K562 (cell line): ENCODE data around the gene ABHD8. TPM values are rescaled to one million over a fixed set of nuclear protein-coding genes. Genes with fewer than 3 reads are reported as not detected.

ENCODE experiments used
- ATAC-seq: fragments of 200-7000 bp; cut with Tn5 transposase; 3 replicates; pipeline ENCODE4 v1.9.1; 2020; ENCODE audit warnings: moderate library complexity
- BruUV-seq: library from RNA; stranded (reverse); fragments of 400-500 nt; replicated peaks from 2 replicates; lab custom pipeline; 2021; lab: Mats Ljungman, UMichigan
- CTCF ChIA-PET: fragments of 300-600 bp; formaldehyde crosslinking; extraction: SDS; loops from one replicate; lab custom pipeline; 2021; ENCODE audit warnings: low intra/inter-chr PET ratio; lab: Yijun Ruan, JAX
- POLR2A ChIA-PET: fragments of 300-600, 350-650 bp; sonication (Branson Sonifier 250); formaldehyde crosslinking; extraction: SDS; loops from one replicate; lab custom pipeline; 2021; ENCODE audit warnings: antibody characterized with exemption, inconsistent platforms; lab: Yijun Ruan, JAX
- DNase-seq, 4 experiments: peaks; one replicate each; pipeline versions ENCODE4 v3.0.0 to v3.0.0-alpha.2; 2011 to 2018; ENCODE audit warnings: low spot score in 3 of 4, mixed read lengths in 3 of 4; ENCODE audit errors: extremely low read depth in 1 of 4
- FAIRE-seq: peaks from 2 replicates; lab custom pipeline; 2011; peaks lifted over from hg19 to GRCh38; lab: Jason Lieb, UNC
- H2AFZ ChIP-seq: 2 replicates; pipeline ENCODE4 v1.6.0; 2011; ENCODE audit warnings: low read depth, low read length, control low read depth, inconsistent platforms
- H3K27ac ChIP-seq: fragments of 200-600 bp; 3 replicates; pipeline ENCODE4 v1.8.0; 2011; ENCODE audit warnings: low read depth, mild to moderate bottlenecking, control low read depth, inconsistent platforms, low read length, moderate library complexity, mixed read lengths; ENCODE audit errors: extremely low read depth
- H3K27me3 ChIP-seq, 2 experiments: fragments of 300-600 bp in 1 of 2; 2 replicates in 1 of 2; 3 replicates in 1 of 2; pipeline versions ENCODE4 v1.6.0 to v1.8.0; 2011; ENCODE audit warnings: inconsistent platforms in 2 of 2, low read length in 2 of 2, mild to moderate bottlenecking in 1 of 2, mixed read lengths in 1 of 2, moderate library complexity in 1 of 2; ENCODE audit not compliant: control insufficient read depth in 2 of 2, insufficient read depth in 2 of 2
- H3K36me3 ChIP-seq: fragments of 300-600 bp; 3 replicates; pipeline ENCODE4 v1.8.0; 2011; ENCODE audit warnings: mild to moderate bottlenecking, low read length, inconsistent platforms; ENCODE audit not compliant: control insufficient read depth, insufficient read depth
- H3K4me1 ChIP-seq, 2 experiments: fragments of 200-600 bp in 1 of 2; replicated peaks in 1 of 2; 2 replicates in 1 of 2; 3 replicates in 1 of 2; pipeline versions ENCODE4 v1.5.1 to v1.8.0; 2011; ENCODE audit warnings: inconsistent platforms in 2 of 2, low read length in 2 of 2, mild to moderate bottlenecking in 1 of 2, mixed read lengths in 1 of 2, moderate library complexity in 1 of 2; ENCODE audit not compliant: control insufficient read depth in 2 of 2, insufficient read depth in 2 of 2
- H3K4me2 ChIP-seq: 2 replicates; pipeline ENCODE4 v1.6.1; 2011; ENCODE audit warnings: low read length, control low read depth, inconsistent platforms, mixed read lengths; ENCODE audit not compliant: insufficient read depth
- H3K4me3 ChIP-seq: fragments of 200-600 bp; sonication (generic), shearing (Covaris generic); 2 replicates; pipeline ENCODE4 v1.5.1; 2016; ENCODE audit warnings: control low read depth, inconsistent platforms
- H3K79me2 ChIP-seq: fragments of 200-600 bp; 3 replicates; pipeline ENCODE4 v1.8.0; 2011; ENCODE audit warnings: low read length, inconsistent platforms; ENCODE audit not compliant: control insufficient read depth, insufficient read depth
- H3K9ac ChIP-seq, 2 experiments: 2 replicates each; pipeline versions ENCODE4 v1.6.0 to v1.6.1; 2011; ENCODE audit warnings: low read depth in 2 of 2, low read length in 2 of 2, control low read depth in 1 of 2, inconsistent platforms in 1 of 2, mild to moderate bottlenecking in 1 of 2, mixed read lengths in 1 of 2; ENCODE audit not compliant: insufficient read depth in 1 of 2
- H3K9me1 ChIP-seq: one replicate; pipeline ENCODE4 v1.6.0; 2011; ENCODE audit warnings: inconsistent platforms, mild to moderate bottlenecking, low read length, moderate library complexity; ENCODE audit not compliant: control insufficient read depth, insufficient read depth
- H3K9me3 ChIP-seq: replicated peaks from 2 replicates; pipeline ENCODE4 v1.5.1; 2011; ENCODE audit warnings: low read depth, low read length, inconsistent platforms; ENCODE audit not compliant: control insufficient read depth, insufficient read depth
- H4K20me1 ChIP-seq: replicated peaks from 2 replicates; pipeline ENCODE4 v1.6.1; 2011; ENCODE audit warnings: low read length, inconsistent platforms, mixed read lengths; ENCODE audit not compliant: control insufficient read depth, insufficient read depth
- ADNP ChIP-seq: fragments of 200-800 bp; sonication (Bioruptor generic); IDR thresholded peaks from 2 replicates; pipeline ENCODE4 v1.6.1; 2016; ENCODE audit warnings: missing genetic modification characterization, missing compliant biosample characterization
- BCOR ChIP-seq: fragments of 450-650 bp; IDR thresholded peaks from 2 replicates; pipeline ENCODE4 v1.6.1; 2016
- CBX1 ChIP-seq: sonication (generic); IDR thresholded peaks from 2 replicates; pipeline ENCODE4 v1.6.1; 2016; ENCODE audit warnings: antibody characterized with exemption, low read depth, mild to moderate bottlenecking
- COPS2 ChIP-seq: fragments of 450-650 bp; conservative IDR thresholded peaks from 2 replicates; pipeline ENCODE4 v1.6.1; 2016; ENCODE audit warnings: mild to moderate bottlenecking, moderate library complexity
- HDAC1 ChIP-seq, 2 experiments: fragments of 450-650 bp; IDR thresholded peaks; 2 replicates each; pipeline ENCODE4 v1.6.1; 2016 to 2017; ENCODE audit warnings: inconsistent platforms in 1 of 2, mild to moderate bottlenecking in 1 of 2, moderate library complexity in 1 of 2
- HDAC2 ChIP-seq: fragments of 450-650 bp; IDR thresholded peaks from 2 replicates; pipeline ENCODE4 v1.6.1; 2016; ENCODE audit warnings: mild to moderate bottlenecking
- KDM1A ChIP-seq, 2 experiments: fragments of 450-650 bp; IDR thresholded peaks; 2 replicates each; pipeline ENCODE4 v1.6.1; 2016; ENCODE audit warnings: mild to moderate bottlenecking in 2 of 2
- MBD1 ChIP-seq: fragments of 250-450 bp; sonication (Bioruptor Pico); IDR thresholded peaks from 2 replicates; pipeline ENCODE4 v1.8.0; 2022; ENCODE audit warnings: inconsistent platforms
- RCOR1 ChIP-seq, 2 experiments: IDR thresholded peaks; 2 replicates each; pipeline ENCODE4 v1.6.1; 2012; ENCODE audit warnings: low read depth in 2 of 2, low read length in 2 of 2, borderline replicate concordance in 1 of 2, improper control_type of control experiment in 1 of 2
- SMARCA5 ChIP-seq: fragments of 450-650 bp; IDR thresholded peaks from 2 replicates; pipeline ENCODE4 v1.6.1; 2016
- ZBTB33 ChIP-seq: sonication (generic); formaldehyde crosslinking; IDR thresholded peaks from 2 replicates; pipeline ENCODE4 v1.8.1; 2023; ENCODE audit warnings: mild to moderate bottlenecking, missing genetic modification reagents
- ZFP36 ChIP-seq: fragments of 150-350 bp; IDR thresholded peaks from 2 replicates; pipeline ENCODE4 v1.6.1; 2018; ENCODE audit warnings: low read length, low read depth; ENCODE audit not compliant: partially characterized antibody
- ZKSCAN8 ChIP-seq: fragments of 200-800 bp; sonication (Bioruptor generic); IDR thresholded peaks from 2 replicates; pipeline ENCODE4 v1.6.1; 2016; ENCODE audit warnings: missing genetic modification characterization, missing compliant biosample characterization
- WGBS: fragments of 100-300 bp; shearing (Covaris generic); methylation state at CpG from one replicate; pipeline ENCODE4 v1.1.6; 2016; ENCODE audit warnings: low coverage, mixed read lengths; ENCODE audit not compliant: insufficient coverage; ENCODE audit errors: missing lambda C conversion rate; 5-methylcytosine and 5-hydroxymethylcytosine counted together
- in situ Hi-C: fragments of 300-500 bp; cut with MboI; formaldehyde crosslinking; loops from 4 replicates; pipeline ENCODE4 v1.15.0; 2018; ENCODE audit warnings: inconsistent platforms, mixed read lengths
- intact Hi-C: fragments of 100-400 bp; cut with micrococcal nuclease; formaldehyde crosslinking; loops from 2 replicates; pipeline ENCODE4 v1.14.2; 2022
- polyA plus RNA-seq, 8 experiments: library from polyadenylated mRNA; depleted of rRNA in 4 of 8; stranded (reverse) in 5 of 8; unstranded in 3 of 8; fragments of >200 nt; fragmentation: Nextera tagmentation in 2 of 8; fragmentation: Illumina TruSeq in 1 of 8; extraction: Ambion mirVana in 2 of 8; extraction: Trizol in 1 of 8; gene quantifications; 2 replicates each; pipeline versions ENCODE4 v1.2.1 to v1.2.3, GENCODE V29; 2011 to 2014; ENCODE audit warnings: inconsistent platforms in 1 of 8, missing spikeins in 1 of 8
- total RNA-seq, 7 experiments: library from RNA; depleted of rRNA in 6 of 7; stranded (reverse); fragments of >200 nt in 6 of 7; fragmentation: Illumina TruSeq in 2 of 7; extraction: Trizol in 2 of 7; gene quantifications; 2 replicates each; pipeline versions ENCODE4 v1.2.1 to v1.2.3, GENCODE V29; 2011 to 2021; ENCODE audit warnings: low replicate concordance in 1 of 7

Gene ABHD8
- total and polyA plus RNA-seq, 9 of the 15 experiments (the other 6 are each of a cell fraction or from before 2014, with no cell fraction given), result 0.04 to 6.6 (median 2.0) TPM; not detected in 1

GRCh38 chr19:17285415-17286135, 17.6 kb downstream of the ABHD8 start:
- FAIRE-seq, result no peak
- TF ChIP-seq COPS2, result no peak
- peak; percentile 67 for TF ChIP-seq ZFP36
- TF ChIP-seq CBX1, result peak; percentile 48; the same call in 1 of the 2 replicates
- TF ChIP-seq ZBTB33 (CRISPR knock-in tag), result no peak
- TF ChIP-seq MBD1 (CRISPR knock-in tag), result no peak
- peak; percentile 99 for TF ChIP-seq ZKSCAN8 (CRISPR knock-in tag)
- TF ChIP-seq BCOR, result peak; percentile 91
- peak; percentile 63 to 70; a peak in 2 of 4 replicates for TF ChIP-seq KDM1A (IDR thresholded peaks at IDR 0.05)
- TF ChIP-seq HDAC1 (IDR thresholded peaks at IDR 0.05), result peak in 1 of 2 experiments; percentile 39; a peak in 1 of 4 replicates
- TF ChIP-seq ADNP (tag), result peak; percentile 71
- TF ChIP-seq SMARCA5, result 0 out of 2 replicates have a peak, but pooled peaks have one; percentile 14
- TF ChIP-seq HDAC2, result peak; percentile 42; the same call in 1 of the 2 replicates
- peak in 1 of 2 experiments; percentile 70; a peak in 1 of 4 replicates for TF ChIP-seq RCOR1 (IDR thresholded peaks at IDR 0.05; ENCODE audit: borderline replicate concordance in 1 of 2, low read depth in 2 of 2, low read length in 2 of 2)
- ChIA-PET POLR2A (no interaction called here), CTCF (no interaction called here)
- H3K9me1 ChIP-seq, result no peaks in the 10 kb centered on the region
- no peaks in the 10 kb centered on the region for H3K27me3 ChIP-seq
- in situ Hi-C loops (loop anchor here (5.0 kb wide), 1 partner anchor 213 kb away; no protein-coding TSS in a partner anchor), intact Hi-C loops (no loop called here)
- peaks cover 2 to 43% of the 10 kb centered on the region in 2 experiments for H3K4me1 ChIP-seq
- no peak overlapping the region for H3K9ac ChIP-seq
- H3K4me2 ChIP-seq, result no peak overlapping the region
- H3K4me3 ChIP-seq, result no peak overlapping the region
- no peaks in the 10 kb centered on the region for H3K9me3 ChIP-seq
- no peak overlapping the region for H2AFZ ChIP-seq
- H3K79me2 ChIP-seq, result peaks cover 5% of the 10 kb centered on the region; the same call in 2 of the 3 replicates
- ATAC-seq, result no peak
- peaks cover 6% of the 10 kb centered on the region; the same call in 1 of the 2 replicates for H4K20me1 ChIP-seq
- 84% methylated on average over 16 of the region's 18 CpGs for WGBS
- no peak for DNase-seq
- BruUV-seq, result no TSS peak
- no peak overlapping the region for H3K27ac ChIP-seq
- H3K36me3 ChIP-seq, result peaks cover 13% of the 10 kb centered on the region; the same call in 1 of the 3 replicates
